OCI-LY1 (cell line): ENCODE results near the gene IARS2.

Experiments
- H2AFZ ChIP-seq: fragments of 200-600 bp; sonication (generic), shearing (Covaris generic); 2 replicates; pipeline ENCODE4 v1.6.0; 2014; ENCODE audit warnings: antibody characterized with exemption, mild to moderate bottlenecking, low read length
- H3F3A ChIP-seq: fragments of 200-600 bp; sonication (generic), shearing (Covaris generic); 2 replicates; pipeline ENCODE4 v1.6.0; 2014; ENCODE audit warnings: mild to moderate bottlenecking, antibody characterized with exemption, low read length, moderate library complexity; ENCODE audit not compliant: insufficient read depth
- H3K27ac ChIP-seq: fragments of 200-600 bp; sonication (generic); 2 replicates; pipeline ENCODE4 v1.5.1; 2014; ENCODE audit warnings: low read length, mixed run types, mild to moderate bottlenecking, low read depth; ENCODE audit not compliant: poor library complexity, severe bottlenecking
- H3K27me3 ChIP-seq: fragments of 200-600 bp; sonication (generic); 2 replicates; pipeline ENCODE4 v1.6.0; 2014; ENCODE audit warnings: antibody characterized with exemption, mild to moderate bottlenecking, low read length, moderate library complexity; ENCODE audit not compliant: insufficient read depth
- H3K36me3 ChIP-seq: fragments of 200-600 bp; sonication (generic); 2 replicates; pipeline ENCODE4 v1.6.1; 2014; ENCODE audit warnings: mild to moderate bottlenecking, antibody characterized with exemption, low read length, moderate library complexity, mixed read lengths; ENCODE audit not compliant: insufficient read depth
- H3K4me1 ChIP-seq: fragments of 200-600 bp; sonication (generic); 2 replicates; pipeline ENCODE4 v1.5.1; 2014; ENCODE audit warnings: mild to moderate bottlenecking, low read length, moderate library complexity; ENCODE audit not compliant: insufficient read depth, severe bottlenecking
- H3K4me2 ChIP-seq: fragments of 200-600 bp; sonication (generic), shearing (Covaris generic); 2 replicates; pipeline ENCODE4 v1.6.1; 2014; ENCODE audit warnings: low read length
- H3K4me3 ChIP-seq: fragments of 200-600 bp; sonication (generic); 2 replicates; pipeline ENCODE4 v1.5.1; 2014; ENCODE audit warnings: low read length, low read depth, mild to moderate bottlenecking, mixed read lengths; ENCODE audit not compliant: poor library complexity, severe bottlenecking
- H3K79me2 ChIP-seq: fragments of 200-600 bp; shearing (Covaris generic); 2 replicates; pipeline ENCODE4 v1.6.1; 2016; ENCODE audit warnings: mixed run types, low read length, mixed read lengths; ENCODE audit not compliant: insufficient read depth
- H3K9ac ChIP-seq: fragments of 200-600 bp; sonication (generic), shearing (Covaris generic); 2 replicates; pipeline ENCODE4 v1.6.1; 2014; ENCODE audit warnings: mild to moderate bottlenecking, low read length, mixed read lengths
- H3K9me2 ChIP-seq: fragments of 200-600 bp; sonication (generic), shearing (Covaris generic); 2 replicates; pipeline ENCODE4 v1.6.1; 2014; ENCODE audit warnings: low read depth, mild to moderate bottlenecking, low read length, mixed read lengths
- H3K9me3 ChIP-seq: fragments of 200-600 bp; shearing (Covaris generic); 2 replicates; pipeline ENCODE4 v1.6.1; 2014; ENCODE audit warnings: low read length, mixed read lengths
- H4K20me1 ChIP-seq: fragments of 200-600 bp; sonication (generic), shearing (Covaris generic); 2 replicates; pipeline ENCODE4 v1.6.0; 2016; ENCODE audit warnings: mild to moderate bottlenecking, low read length; ENCODE audit not compliant: insufficient read depth
- CTCF ChIP-seq: fragments of 200-600 bp; sonication (generic), shearing (Covaris generic); IDR thresholded peaks from 2 replicates; pipeline ENCODE4 v1.5.1; 2017; ENCODE audit warnings: mild to moderate bottlenecking, antibody characterized with exemption, low read length, moderate library complexity, mixed read lengths
- EZH2 ChIP-seq: fragments of 200-600 bp; sonication (generic), shearing (Covaris generic); IDR thresholded peaks from 2 replicates; pipeline ENCODE4 v1.8.0; 2017; ENCODE audit warnings: borderline replicate concordance, mixed run types, mild to moderate bottlenecking, antibody characterized with exemption, low read length, moderate library complexity, mixed read lengths

Gene IARS2

GRCh38 chr1:220062629-220063028, 31.3 kb upstream of the IARS2 start:
- Histone ChIP-seq H2AFZ (no peak overlapping the region), H3K36me3 (peaks cover 76% of the 10 kb centered on the region)

GRCh38 chr1:220067269-220068204, 26.4 kb upstream of the IARS2 start:
- Histone ChIP-seq H3K4me1 (no peaks in the 10 kb centered on the region), H3K36me3 (peaks cover 76% of the 10 kb centered on the region), H3K9ac (no peak overlapping the region), H4K20me1 (no peaks in the 10 kb centered on the region), H3K79me2 (no peaks in the 10 kb centered on the region), H3K27ac (no peak overlapping the region), H3F3A (no peaks in the 10 kb centered on the region), H3K4me2 (no peak overlapping the region), H3K27me3 (no peaks in the 10 kb centered on the region), H2AFZ (no peak overlapping the region), H3K9me3 (no peaks in the 10 kb centered on the region), H3K9me2 (no peaks in the 10 kb centered on the region), H3K4me3 (no peak overlapping the region)
- TF ChIP-seq EZH2 (no peak), CTCF (no peak)

More at GRCh38 chr1:220062629-220063028, 31.3 kb upstream of the IARS2 start:
- no peaks in the 10 kb centered on the region for H3K4me1 ChIP-seq
- no peak overlapping the region for H3K9ac ChIP-seq
- no peaks in the 10 kb centered on the region for H3K27me3 ChIP-seq
- no peaks in the 10 kb centered on the region for H3K9me2 ChIP-seq
- H3F3A ChIP-seq, result no peaks in the 10 kb centered on the region
- TF ChIP-seq EZH2 (no peak), CTCF (no peak)
- no peaks in the 10 kb centered on the region for H3K9me3 ChIP-seq
- H3K79me2 ChIP-seq, result no peaks in the 10 kb centered on the region
- H3K4me3 ChIP-seq, result no peak overlapping the region
- no peaks in the 10 kb centered on the region for H4K20me1 ChIP-seq
- H3K27ac ChIP-seq, result no peak overlapping the region
- no peak overlapping the region for H3K4me2 ChIP-seq

- H3F3A ChIP-seq, result no peaks in the 10 kb centered on the region
- no peaks in the 10 kb centered on the region for H3K9me3 ChIP-seq
- H3K4me3 ChIP-seq, result no peak overlapping the region
- no peaks in the 10 kb centered on the region for H3K79me2 ChIP-seq
- H2AFZ ChIP-seq, result no peak overlapping the region
- no peaks in the 10 kb centered on the region for H3K9me2 ChIP-seq
- H3K9ac ChIP-seq, result no peak overlapping the region
- no peaks in the 10 kb centered on the region for H3K27me3 ChIP-seq
- TF ChIP-seq CTCF, result no peak
- no peak for TF ChIP-seq EZH2
- H4K20me1 ChIP-seq, result no peaks in the 10 kb centered on the region
- H3K4me1 ChIP-seq, result no peaks in the 10 kb centered on the region
- H3K4me2 ChIP-seq, result no peak overlapping the region
- no peak overlapping the region for H3K27ac ChIP-seq
- H3K36me3 ChIP-seq, result peaks cover 52% of the 10 kb centered on the region
Measured at GRCh38 chr1:220076861-220077762, 16.8 kb upstream of the IARS2 start.
